ENCODE data around the gene SCUBE1. TPM values are rescaled to one million over a fixed set of nuclear protein-coding genes. Genes with fewer than 3 reads are reported as not detected.

Gene SCUBE1
- total and polyA plus RNA-seq, 2 experiments from 2014 or later: 0.81 to 3.2 TPM

- Mint-ChIP-seq H3K36me3 (ENCODE audit: low read depth) (no peaks in the 10 kb centered on the region; the same call in 1 of the 3 replicates), H3K9me3 (peaks cover 6% of the 10 kb centered on the region; the same call in 2 of the 3 replicates), H3K4me3 (peak overlapping the region; percentile 54), H3K27me3 (ENCODE audit: insufficient read depth, low read depth, poor library complexity) (peaks cover 45% of the 10 kb centered on the region), H3K27ac (no peak overlapping the region), H3K4me1 (peaks cover 29% of the 10 kb centered on the region)
- Histone ChIP-seq H3K9me2 (ENCODE audit: insufficient read depth) (no peaks in the 10 kb centered on the region), H3K4me2 (peak overlapping the region; percentile 81; the same call in 1 of the 2 replicates), H3K27ac (ENCODE audit: low read depth) (no peak overlapping the region), H3K27me3 (ENCODE audit: insufficient read depth) (peaks cover 49% of the 10 kb centered on the region), H3K4me1 (ENCODE audit: insufficient read depth) (0 out of 2 replicates have a peak, but pooled peaks cover 4% of the 10 kb centered on the region), H4K20me1 (replicated peaks; ENCODE audit: insufficient read depth) (no peaks in the 10 kb centered on the region), H3K36me3 (ENCODE audit: insufficient read depth) (no peaks in the 10 kb centered on the region), H3F3A (replicated peaks; ENCODE audit: low read depth) (no peaks in the 10 kb centered on the region), H3K79me2 (replicated peaks; ENCODE audit: insufficient read depth) (no peaks in the 10 kb centered on the region), H2AFZ (no peak overlapping the region; the same call in 1 of the 2 replicates), H3K4me3 (no peak overlapping the region)
- DNase-seq (ENCODE audit: low spot score) (no peak), ATAC-seq (no peak)
- TF ChIP-seq STAT1 (IDR thresholded peaks at IDR 0.05; ENCODE audit: unreplicated experiment) (no peak), POLR2AphosphoS5 (IDR thresholded peaks at IDR 0.05; ENCODE audit: low read depth) (no peak), CREB1 (CRISPR knock-in tag; IDR thresholded peaks at IDR 0.05; ENCODE audit: low read depth) (no peak), JUNB (IDR thresholded peaks at IDR 0.05; ENCODE audit: unreplicated experiment) (no peak), EZH2phosphoT487 (IDR thresholded peaks at IDR 0.05; ENCODE audit: unreplicated experiment) (no peak), EZH2 (IDR thresholded peaks at IDR 0.05; ENCODE audit: low read depth, unreplicated experiment) (no peak), ZNF331 (CRISPR knock-in tag; IDR thresholded peaks at IDR 0.05; ENCODE audit: low read depth) (no peak), NANOG (IDR thresholded peaks at IDR 0.05; ENCODE audit: borderline replicate concordance) (no peak), ETS1 (IDR thresholded peaks at IDR 0.05) (no peak), CTCF (conservative IDR thresholded peaks at IDR 0.05; ENCODE audit: low read depth in 2 of 2) (no peak)
- TF ChIP-seq, protein P1, sequence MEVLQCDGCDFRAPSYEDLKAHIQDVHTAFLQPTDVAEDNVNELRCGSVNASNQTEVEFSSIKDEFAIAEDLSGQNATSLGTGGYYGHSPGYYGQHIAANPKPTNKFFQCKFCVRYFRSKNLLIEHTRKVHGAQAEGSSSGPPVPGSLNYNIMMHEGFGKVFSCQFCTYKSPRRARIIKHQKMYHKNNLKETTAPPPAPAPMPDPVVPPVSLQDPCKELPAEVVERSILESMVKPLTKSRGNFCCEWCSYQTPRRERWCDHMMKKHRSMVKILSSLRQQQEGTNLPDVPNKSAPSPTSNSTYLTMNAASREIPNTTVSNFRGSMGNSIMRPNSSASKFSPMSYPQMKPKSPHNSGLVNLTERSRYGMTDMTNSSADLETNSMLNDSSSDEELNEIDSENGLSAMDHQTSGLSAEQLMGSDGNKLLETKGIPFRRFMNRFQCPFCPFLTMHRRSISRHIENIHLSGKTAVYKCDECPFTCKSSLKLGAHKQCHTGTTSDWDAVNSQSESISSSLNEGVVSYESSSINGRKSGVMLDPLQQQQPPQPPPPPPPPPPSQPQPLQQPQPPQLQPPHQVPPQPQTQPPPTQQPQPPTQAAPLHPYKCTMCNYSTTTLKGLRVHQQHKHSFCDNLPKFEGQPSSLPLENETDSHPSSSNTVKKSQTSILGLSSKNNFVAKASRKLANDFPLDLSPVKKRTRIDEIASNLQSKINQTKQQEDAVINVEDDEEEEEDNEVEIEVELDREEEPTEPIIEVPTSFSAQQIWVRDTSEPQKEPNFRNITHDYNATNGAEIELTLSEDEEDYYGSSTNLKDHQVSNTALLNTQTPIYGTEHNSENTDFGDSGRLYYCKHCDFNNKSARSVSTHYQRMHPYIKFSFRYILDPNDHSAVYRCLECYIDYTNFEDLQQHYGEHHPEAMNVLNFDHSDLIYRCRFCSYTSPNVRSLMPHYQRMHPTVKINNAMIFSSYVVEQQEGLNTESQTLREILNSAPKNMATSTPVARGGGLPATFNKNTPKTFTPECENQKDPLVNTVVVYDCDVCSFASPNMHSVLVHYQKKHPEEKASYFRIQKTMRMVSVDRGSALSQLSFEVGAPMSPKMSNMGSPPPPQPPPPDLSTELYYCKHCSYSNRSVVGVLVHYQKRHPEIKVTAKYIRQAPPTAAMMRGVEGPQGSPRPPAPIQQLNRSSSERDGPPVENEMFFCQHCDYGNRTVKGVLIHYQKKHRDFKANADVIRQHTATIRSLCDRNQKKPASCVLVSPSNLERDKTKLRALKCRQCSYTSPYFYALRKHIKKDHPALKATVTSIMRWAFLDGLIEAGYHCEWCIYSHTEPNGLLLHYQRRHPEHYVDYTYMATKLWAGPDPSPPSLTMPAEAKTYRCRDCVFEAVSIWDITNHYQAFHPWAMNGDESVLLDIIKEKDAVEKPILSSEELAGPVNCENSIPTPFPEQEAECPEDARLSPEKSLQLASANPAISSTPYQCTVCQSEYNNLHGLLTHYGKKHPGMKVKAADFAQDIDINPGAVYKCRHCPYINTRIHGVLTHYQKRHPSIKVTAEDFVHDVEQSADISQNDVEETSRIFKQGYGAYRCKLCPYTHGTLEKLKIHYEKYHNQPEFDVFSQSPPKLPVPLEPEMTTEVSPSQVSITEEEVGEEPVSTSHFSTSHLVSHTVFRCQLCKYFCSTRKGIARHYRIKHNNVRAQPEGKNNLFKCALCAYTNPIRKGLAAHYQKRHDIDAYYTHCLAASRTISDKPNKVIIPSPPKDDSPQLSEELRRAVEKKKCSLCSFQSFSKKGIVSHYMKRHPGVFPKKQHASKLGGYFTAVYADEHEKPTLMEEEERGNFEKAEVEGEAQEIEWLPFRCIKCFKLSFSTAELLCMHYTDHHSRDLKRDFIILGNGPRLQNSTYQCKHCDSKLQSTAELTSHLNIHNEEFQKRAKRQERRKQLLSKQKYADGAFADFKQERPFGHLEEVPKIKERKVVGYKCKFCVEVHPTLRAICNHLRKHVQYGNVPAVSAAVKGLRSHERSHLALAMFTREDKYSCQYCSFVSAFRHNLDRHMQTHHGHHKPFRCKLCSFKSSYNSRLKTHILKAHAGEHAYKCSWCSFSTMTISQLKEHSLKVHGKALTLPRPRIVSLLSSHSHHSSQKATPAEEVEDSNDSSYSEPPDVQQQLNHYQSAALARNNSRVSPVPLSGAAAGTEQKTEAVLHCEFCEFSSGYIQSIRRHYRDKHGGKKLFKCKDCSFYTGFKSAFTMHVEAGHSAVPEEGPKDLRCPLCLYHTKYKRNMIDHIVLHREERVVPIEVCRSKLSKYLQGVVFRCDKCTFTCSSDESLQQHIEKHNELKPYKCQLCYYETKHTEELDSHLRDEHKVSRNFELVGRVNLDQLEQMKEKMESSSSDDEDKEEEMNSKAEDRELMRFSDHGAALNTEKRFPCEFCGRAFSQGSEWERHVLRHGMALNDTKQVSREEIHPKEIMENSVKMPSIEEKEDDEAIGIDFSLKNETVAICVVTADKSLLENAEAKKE (CRISPR knock-in tag; IDR thresholded peaks at IDR 0.05): no peak
- TF ChIP-seq, protein P2, sequence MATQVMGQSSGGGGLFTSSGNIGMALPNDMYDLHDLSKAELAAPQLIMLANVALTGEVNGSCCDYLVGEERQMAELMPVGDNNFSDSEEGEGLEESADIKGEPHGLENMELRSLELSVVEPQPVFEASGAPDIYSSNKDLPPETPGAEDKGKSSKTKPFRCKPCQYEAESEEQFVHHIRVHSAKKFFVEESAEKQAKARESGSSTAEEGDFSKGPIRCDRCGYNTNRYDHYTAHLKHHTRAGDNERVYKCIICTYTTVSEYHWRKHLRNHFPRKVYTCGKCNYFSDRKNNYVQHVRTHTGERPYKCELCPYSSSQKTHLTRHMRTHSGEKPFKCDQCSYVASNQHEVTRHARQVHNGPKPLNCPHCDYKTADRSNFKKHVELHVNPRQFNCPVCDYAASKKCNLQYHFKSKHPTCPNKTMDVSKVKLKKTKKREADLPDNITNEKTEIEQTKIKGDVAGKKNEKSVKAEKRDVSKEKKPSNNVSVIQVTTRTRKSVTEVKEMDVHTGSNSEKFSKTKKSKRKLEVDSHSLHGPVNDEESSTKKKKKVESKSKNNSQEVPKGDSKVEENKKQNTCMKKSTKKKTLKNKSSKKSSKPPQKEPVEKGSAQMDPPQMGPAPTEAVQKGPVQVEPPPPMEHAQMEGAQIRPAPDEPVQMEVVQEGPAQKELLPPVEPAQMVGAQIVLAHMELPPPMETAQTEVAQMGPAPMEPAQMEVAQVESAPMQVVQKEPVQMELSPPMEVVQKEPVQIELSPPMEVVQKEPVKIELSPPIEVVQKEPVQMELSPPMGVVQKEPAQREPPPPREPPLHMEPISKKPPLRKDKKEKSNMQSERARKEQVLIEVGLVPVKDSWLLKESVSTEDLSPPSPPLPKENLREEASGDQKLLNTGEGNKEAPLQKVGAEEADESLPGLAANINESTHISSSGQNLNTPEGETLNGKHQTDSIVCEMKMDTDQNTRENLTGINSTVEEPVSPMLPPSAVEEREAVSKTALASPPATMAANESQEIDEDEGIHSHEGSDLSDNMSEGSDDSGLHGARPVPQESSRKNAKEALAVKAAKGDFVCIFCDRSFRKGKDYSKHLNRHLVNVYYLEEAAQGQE (IDR thresholded peaks at IDR 0.05; ENCODE audit: unreplicated experiment): no peak
Measured at GRCh38 chr22:43344520-43344787, 1.3 kb upstream of the SCUBE1 start.
